HL-60/S4 treated with phorbol 12-myristate 13-acetate at 8.2 ng/mL for 4 days and 3 days (cell line): ENCODE data around the gene KRT81.

Source experiments
- in situ Hi-C: fragments of 300-500 bp; cut with MboI; formaldehyde crosslinking; loops from 2 replicates; pipeline ENCODE4 v1.15.0; 2022; ENCODE audit warnings: low sequenced_read_pairs

The KRT81 gene

GRCh38 chr12:52291267-52291935 lies at the start of gene KRT81:
KRT81 (minus strand) TSS chr12:52291534; CDS start chr12:52291465, 69 bp downstream.
- in situ Hi-C loops, result no loop called here

DNA sequence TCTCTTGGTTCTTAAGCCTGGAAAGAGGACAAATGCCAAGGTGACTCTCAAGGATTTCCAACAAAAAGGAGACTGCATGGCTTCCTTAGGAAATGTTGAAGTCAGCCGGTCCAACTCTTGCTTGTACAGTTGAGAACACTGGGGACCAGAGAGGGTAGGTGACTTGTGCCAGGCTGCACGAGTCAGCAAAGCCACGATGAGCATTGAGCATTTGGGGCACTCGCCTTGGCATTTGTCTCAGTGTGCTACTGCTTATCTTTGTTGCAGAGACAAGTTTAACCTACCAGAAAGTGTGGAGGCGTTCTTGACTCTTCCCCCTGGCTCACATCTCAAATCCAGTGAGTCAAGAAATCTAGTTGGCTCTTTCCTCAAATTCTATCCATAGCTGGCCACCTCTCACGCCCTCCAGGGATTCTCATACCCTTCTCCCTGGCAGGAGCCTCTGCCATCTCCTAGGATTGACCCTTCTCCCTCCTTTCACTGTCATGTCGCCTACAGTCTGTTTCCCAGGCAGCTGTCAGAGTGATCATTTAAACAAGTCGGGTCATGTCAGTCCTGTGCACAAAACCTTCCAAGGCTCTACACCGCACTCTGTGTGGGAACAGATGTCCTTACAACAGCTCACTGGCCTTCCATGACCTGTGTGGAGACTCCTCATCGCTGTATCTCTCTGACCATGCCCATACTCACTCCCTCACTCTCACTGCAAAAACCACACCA lies 47.1 kb upstream of the KRT81 start:
- in situ Hi-C loops, result no loop called here

- in situ Hi-C loops, result no loop called here
Measured at GRCh38 chr12:52337054-52337453, 45.7 kb upstream of the KRT81 start.

DNA sequence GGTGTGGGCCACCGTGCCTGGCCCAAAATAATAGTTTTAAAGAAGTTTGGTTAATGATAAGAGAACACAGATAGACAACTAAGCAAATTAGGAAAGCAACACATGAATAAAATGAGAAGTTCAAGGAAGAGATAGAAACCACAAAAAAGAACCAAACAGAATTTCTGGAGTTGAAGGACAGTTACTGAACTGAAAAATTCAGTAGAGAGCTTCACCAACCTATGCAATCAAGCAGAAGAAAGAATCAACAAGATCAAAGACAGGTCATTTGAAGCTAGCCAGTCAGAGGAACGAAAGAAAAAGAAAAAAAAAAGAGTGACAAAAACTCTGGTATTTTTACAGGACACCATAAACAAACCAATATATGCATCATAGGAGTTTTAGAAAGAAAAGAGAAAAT lies 45.3 kb upstream of the KRT81 start:
- in situ Hi-C loops, result no loop called here

GRCh38 chr12:52335598-52336262 lies 44.4 kb upstream of the KRT81 start:
- in situ Hi-C loops, result no loop called here

DNA sequence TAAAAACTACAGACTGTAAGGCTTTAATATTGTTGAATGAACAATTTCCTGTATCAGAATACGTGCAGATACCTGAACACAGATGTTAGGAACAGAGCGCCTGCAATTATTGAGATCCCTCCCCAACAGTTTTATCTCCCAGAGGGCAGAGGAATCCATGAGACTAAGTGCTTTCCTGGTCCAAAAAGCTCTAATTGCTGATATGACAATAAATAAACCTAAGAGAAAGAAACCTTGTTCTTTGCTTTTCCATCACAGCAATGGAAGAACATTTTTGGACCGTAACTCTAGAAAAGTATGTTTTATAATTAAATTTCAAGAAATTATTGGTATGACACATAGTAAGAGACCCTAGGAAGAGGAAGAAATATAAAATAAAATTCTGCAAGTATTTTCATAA lies 42.9 kb upstream of the KRT81 start:
- in situ Hi-C loops, result no loop called here

GRCh38 chr12:52333321-52333720 lies 42.0 kb upstream of the KRT81 start:
- in situ Hi-C loops, result no loop called here

GRCh38 chr12:52332381-52332780 lies 41.0 kb upstream of the KRT81 start:
- in situ Hi-C loops, result no loop called here

DNA sequence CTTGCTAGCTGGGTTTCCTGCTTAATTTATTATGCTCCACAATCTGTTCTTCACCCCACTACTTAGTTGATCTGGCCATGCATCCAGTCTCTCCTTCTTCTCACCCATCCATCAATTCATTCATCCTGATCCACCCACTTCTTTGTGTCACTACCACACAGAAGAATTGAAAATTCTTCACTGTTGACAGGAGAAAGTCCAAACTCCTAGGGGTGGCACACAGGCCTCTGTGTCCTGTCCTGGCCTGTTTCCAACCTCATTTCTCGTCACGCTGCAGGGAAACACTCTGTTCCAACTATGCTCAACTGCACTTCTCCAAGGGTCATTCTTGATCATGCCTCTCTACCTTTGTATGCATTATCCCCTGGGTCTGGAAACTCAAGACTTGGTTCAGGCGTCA lies 40.5 kb upstream of the KRT81 start:
- in situ Hi-C loops, result no loop called here

GRCh38 chr12:52331039-52331438 lies 39.7 kb upstream of the KRT81 start:
- in situ Hi-C loops, result no loop called here

- in situ Hi-C loops, result no loop called here
Measured at GRCh38 chr12:52327830-52328500, 36.6 kb upstream of the KRT81 start.

- in situ Hi-C loops, result no loop called here
Measured at GRCh38 chr12:52327052-52327829, 35.9 kb upstream of the KRT81 start.

DNA sequence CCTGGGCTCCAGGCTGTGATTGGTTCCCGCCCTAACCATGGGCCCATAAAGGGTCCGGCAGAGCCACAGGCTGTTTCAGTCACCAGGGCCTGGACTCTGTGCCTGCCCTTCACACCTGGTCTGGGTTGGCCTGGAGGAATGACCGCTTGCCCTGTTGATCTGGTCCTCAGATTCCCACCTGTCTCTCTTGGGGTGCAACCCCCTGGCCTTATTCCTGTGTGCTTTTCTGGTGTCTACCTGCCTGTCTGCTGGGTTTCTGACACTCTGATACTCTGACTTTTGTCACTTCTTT lies 32.8 kb upstream of the KRT81 start:
- in situ Hi-C loops, result no loop called here

DNA sequence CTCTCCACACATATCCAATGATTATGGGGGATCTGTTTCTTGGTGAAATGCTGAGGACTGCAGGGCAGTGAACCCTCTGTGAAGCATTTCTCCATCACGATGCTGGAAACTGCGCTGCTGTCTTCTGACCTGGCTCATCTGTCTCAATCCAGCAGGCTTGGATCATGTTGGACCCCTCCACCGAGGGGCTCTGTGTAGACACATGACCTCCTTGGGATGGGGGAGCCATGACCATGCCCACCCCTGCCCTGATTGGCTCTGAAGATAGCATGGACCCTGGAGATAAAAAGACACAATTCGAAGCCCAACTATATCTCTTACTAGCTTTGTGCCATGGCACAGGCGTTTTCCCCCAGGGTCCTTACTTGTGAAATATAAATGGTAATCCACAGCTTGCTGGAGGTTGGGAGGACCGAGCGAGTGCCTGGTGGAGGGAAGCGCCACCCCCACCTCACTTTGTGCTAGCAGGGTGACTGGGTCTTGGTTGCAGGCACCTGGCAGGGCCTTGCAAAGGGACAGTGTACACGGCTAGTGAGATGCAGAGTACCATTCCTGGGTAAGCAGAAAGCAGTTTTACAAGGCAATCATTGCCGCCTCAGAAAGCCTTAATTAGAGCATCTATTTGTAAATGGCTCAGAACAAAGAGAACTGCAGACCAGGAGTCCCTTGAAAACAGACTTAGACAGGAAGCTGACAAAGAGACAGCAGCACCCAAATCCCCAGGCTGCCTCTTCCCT lies 32.2 kb upstream of the KRT81 start:
- in situ Hi-C loops, result no loop called here

DNA sequence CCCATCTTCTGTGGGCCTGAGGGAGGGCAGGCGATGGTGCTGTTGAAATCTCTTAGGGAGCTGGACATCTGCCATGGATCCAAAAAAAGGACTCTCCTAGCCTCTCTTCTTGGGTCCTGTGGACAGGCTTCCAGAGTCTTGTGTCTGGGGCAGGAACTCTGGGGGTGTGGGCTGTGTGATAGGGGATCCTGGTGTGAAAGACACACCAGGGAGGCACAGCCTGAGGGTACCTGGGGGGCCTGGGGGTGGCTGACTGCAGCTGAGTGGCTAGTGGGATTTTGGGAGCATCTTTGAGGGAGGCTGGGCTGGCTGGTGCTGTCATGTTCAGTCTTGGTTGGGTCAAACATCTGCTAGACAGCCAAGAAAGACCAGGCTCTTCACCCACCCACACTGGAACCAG lies 31.7 kb upstream of the KRT81 start:
- in situ Hi-C loops, result no loop called here

DNA sequence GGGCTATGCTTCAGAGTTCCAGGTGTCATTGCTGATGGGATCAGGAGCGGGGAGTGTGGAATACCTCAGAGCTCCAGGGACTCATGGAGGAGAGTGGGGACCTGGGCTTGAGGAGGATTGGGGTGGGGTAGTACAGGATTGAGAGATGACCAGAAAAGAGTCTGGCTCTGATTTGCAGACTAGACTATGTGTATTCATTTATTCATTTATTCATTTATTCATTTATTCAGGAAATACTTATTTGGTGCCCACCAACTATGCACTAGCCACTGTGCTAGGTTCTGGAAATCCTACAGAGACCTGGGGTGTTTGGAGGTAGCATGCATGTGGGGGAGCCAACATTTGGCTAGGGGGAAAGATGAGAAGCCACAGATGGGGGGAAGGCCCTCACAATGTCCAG lies 30.7 kb upstream of the KRT81 start:
- in situ Hi-C loops, result no loop called here

GRCh38 chr12:52321418-52321817 lies 30.1 kb upstream of the KRT81 start:
- in situ Hi-C loops, result no loop called here

DNA sequence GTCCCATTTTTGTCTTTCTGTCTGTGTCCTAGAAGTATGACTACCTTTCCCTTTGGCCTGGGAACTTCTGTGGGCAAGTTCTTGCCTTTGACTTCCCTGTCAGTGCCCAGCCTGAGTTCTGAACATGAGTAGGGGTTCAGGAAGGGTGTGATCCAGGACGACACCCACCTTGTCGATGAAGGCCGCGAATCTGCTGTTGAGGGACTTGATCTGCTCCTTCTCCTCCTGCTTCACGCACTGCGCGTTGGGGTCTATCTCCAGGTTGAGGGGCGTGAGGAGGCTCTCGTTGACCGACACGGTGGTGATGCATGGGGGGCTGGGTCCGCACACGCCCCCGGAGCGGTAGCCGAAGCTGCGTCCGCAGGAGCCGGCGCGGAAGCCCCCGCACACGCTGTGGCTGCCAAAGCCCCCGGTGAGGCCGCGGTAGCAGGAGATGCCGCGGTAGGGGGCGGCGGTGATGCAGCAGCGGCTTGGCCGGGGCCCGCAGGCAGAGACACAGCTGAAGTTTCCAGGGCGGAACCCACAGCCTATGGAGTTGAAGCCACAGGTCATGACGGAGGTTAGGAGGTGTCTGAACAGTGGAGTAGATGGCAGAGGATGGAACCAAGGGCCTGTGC lies 29.6 kb upstream of the KRT81 start, which contains the start of gene KRT83:
Gene KRT83, minus strand, starts transcription at position 615 of the 617 bp plus-strand sequence. Its CDS starts 63 bp downstream, at position 552.
- in situ Hi-C loops, result no loop called here

GRCh38 chr12:52319097-52319496 lies 27.8 kb upstream of the KRT81 start:
- in situ Hi-C loops, result no loop called here
